ENCODE data around the gene ZBTB20.

DNA sequence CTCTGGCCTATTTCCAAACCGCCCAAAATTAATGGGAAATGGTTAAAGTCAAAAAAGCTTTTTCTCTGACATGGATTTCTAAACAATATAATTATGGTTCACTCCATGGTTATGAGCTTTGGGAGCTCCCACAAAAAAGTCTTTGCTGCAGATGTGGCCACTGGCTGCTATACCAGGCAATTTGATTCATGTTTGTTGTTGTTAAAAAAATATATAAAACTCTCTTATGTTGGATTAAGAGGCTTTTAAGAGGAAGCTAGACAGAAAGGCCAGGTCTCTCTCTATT, 594.6 kb downstream of the ZBTB20 start:
- TF ChIP-seq, protein P1, sequence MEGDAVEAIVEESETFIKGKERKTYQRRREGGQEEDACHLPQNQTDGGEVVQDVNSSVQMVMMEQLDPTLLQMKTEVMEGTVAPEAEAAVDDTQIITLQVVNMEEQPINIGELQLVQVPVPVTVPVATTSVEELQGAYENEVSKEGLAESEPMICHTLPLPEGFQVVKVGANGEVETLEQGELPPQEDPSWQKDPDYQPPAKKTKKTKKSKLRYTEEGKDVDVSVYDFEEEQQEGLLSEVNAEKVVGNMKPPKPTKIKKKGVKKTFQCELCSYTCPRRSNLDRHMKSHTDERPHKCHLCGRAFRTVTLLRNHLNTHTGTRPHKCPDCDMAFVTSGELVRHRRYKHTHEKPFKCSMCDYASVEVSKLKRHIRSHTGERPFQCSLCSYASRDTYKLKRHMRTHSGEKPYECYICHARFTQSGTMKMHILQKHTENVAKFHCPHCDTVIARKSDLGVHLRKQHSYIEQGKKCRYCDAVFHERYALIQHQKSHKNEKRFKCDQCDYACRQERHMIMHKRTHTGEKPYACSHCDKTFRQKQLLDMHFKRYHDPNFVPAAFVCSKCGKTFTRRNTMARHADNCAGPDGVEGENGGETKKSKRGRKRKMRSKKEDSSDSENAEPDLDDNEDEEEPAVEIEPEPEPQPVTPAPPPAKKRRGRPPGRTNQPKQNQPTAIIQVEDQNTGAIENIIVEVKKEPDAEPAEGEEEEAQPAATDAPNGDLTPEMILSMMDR (IDR thresholded peaks at IDR 0.05; ENCODE audit: insufficient read depth, low read depth, low read length), result no peak
- no peak for TF ChIP-seq EZH2 (IDR thresholded peaks at IDR 0.05; ENCODE audit: insufficient read depth, low read length)
